Liver (tissue), 9 donors: ENCODE results near the gene ACSF2. TPM values are rescaled to one million over a fixed set of nuclear protein-coding genes. Genes with fewer than 3 reads are reported as not detected.

Experiments
- DNase-seq: peaks from one replicate; pipeline ENCODE4 v3.0.0-alpha.2; 2017; ENCODE audit warnings: low spot score
- H3K27ac ChIP-seq, 2 donors: one replicate each; pipeline ENCODE4 v1.7.0; 2013; ENCODE audit warnings: inconsistent platforms in 2 of 2, low read length in 2 of 2, control low read depth in 1 of 2, low read depth in 1 of 2, mild to moderate bottlenecking in 1 of 2
- H3K27me3 ChIP-seq, 4 donors: one replicate each; pipeline versions ENCODE4 v1.6.1 to v1.7.0; 2013; ENCODE audit warnings: low read length in 3 of 4, inconsistent platforms in 1 of 4, mild to moderate bottlenecking in 1 of 4, moderate library complexity in 1 of 4; ENCODE audit not compliant: control insufficient read depth in 4 of 4, insufficient read depth in 4 of 4
- H3K36me3 ChIP-seq, 4 donors: one replicate each; pipeline versions ENCODE4 v1.6.1 to v1.7.0; 2013; ENCODE audit warnings: low read length in 3 of 4, mild to moderate bottlenecking in 3 of 4, low read depth in 1 of 4, moderate library complexity in 1 of 4; ENCODE audit not compliant: control insufficient read depth in 4 of 4, insufficient read depth in 3 of 4
- H3K4me1 ChIP-seq, 4 donors: one replicate each; pipeline versions ENCODE4 v1.6.1 to v1.7.0; 2013; ENCODE audit warnings: low read length in 3 of 4, mild to moderate bottlenecking in 3 of 4, moderate library complexity in 1 of 4; ENCODE audit not compliant: control insufficient read depth in 4 of 4, insufficient read depth in 4 of 4
- H3K4me3 ChIP-seq, 3 donors: one replicate each; pipeline versions ENCODE4 v1.6.1 to v1.7.0; 2013; ENCODE audit warnings: low read length in 3 of 3, control low read depth in 1 of 3, low read depth in 1 of 3, mild to moderate bottlenecking in 1 of 3
- H3K9ac ChIP-seq, 2 donors: one replicate each; pipeline ENCODE4 v1.7.0; 2013; ENCODE audit warnings: low read length in 2 of 2, mild to moderate bottlenecking in 2 of 2, moderate library complexity in 2 of 2, control low read depth in 1 of 2, low read depth in 1 of 2
- H3K9me3 ChIP-seq, 4 donors: one replicate each; pipeline versions ENCODE4 v1.6.1 to v1.7.0; 2013; ENCODE audit warnings: low read length in 3 of 4; ENCODE audit not compliant: control insufficient read depth in 4 of 4
- EGR1 ChIP-seq, 2 donors: IDR thresholded peaks; 2 replicates each; pipeline ENCODE4 v1.6.1; 2016 to 2018; ENCODE audit warnings: antibody characterized with exemption in 2 of 2, low read depth in 2 of 2
- FOXA2 ChIP-seq: IDR thresholded peaks from 2 replicates; pipeline ENCODE4 v1.6.1; 2016; ENCODE audit warnings: antibody characterized with exemption
- GABPA ChIP-seq, 2 donors: IDR thresholded peaks in 1 of 2; conservative IDR thresholded peaks in 1 of 2; 2 replicates each; pipeline ENCODE4 v1.6.1; 2016; ENCODE audit warnings: antibody characterized with exemption in 2 of 2, mild to moderate bottlenecking in 1 of 2, moderate library complexity in 1 of 2
- HNF4G ChIP-seq: IDR thresholded peaks from 2 replicates; pipeline ENCODE4 v1.6.1; 2016; ENCODE audit warnings: antibody characterized with exemption
- JUND ChIP-seq, 2 donors: IDR thresholded peaks; 2 replicates each; pipeline ENCODE4 v1.6.1; 2016; ENCODE audit warnings: antibody characterized with exemption in 2 of 2
- NR2F2 ChIP-seq: IDR thresholded peaks from 2 replicates; pipeline ENCODE4 v1.6.1; 2016; ENCODE audit warnings: antibody characterized with exemption
- RAD21 ChIP-seq, 2 donors: IDR thresholded peaks; 2 replicates each; pipeline ENCODE4 v1.6.1; 2016; ENCODE audit warnings: antibody characterized with exemption in 2 of 2, mild to moderate bottlenecking in 2 of 2
- RXRA ChIP-seq, 2 donors: IDR thresholded peaks; 2 replicates each; pipeline ENCODE4 v1.6.1; 2017 to 2018; ENCODE audit warnings: antibody characterized with exemption in 2 of 2, mild to moderate bottlenecking in 1 of 2
- SP1 ChIP-seq: IDR thresholded peaks from 2 replicates; pipeline ENCODE4 v1.6.1; 2018; ENCODE audit warnings: antibody characterized with exemption, mild to moderate bottlenecking
- TAF1 ChIP-seq: conservative IDR thresholded peaks from 2 replicates; pipeline ENCODE4 v1.6.1; 2016; ENCODE audit warnings: antibody characterized with exemption, mild to moderate bottlenecking
- YY1 ChIP-seq: IDR thresholded peaks from 2 replicates; pipeline ENCODE4 v1.6.1; 2016; ENCODE audit warnings: antibody characterized with exemption, mild to moderate bottlenecking
- WGBS: extraction: QIAGEN DNeasy Blood & Tissue Kit; methylation state at CpG from one replicate; pipeline ENCODE4 v1.1.7; 2013; 5-methylcytosine and 5-hydroxymethylcytosine counted together
- polyA plus RNA-seq, 2 donors: library from polyadenylated mRNA; stranded (reverse) in 1 of 2; unstranded in 1 of 2; fragments of 200-250 nt in 1 of 2; fragments of >200 nt in 1 of 2; fragmentation: Nextera tagmentation in 1 of 2; extraction: Ambion mirVana in 1 of 2; gene quantifications; one replicate each; pipeline versions ENCODE4 v1.2.1 to v1.2.3, GENCODE V29; 2013 to 2015
- total RNA-seq, 2 donors: library from RNA; depleted of rRNA; stranded (reverse); fragments of >200 nt; gene quantifications; one replicate each; pipeline ENCODE4 v1.2.3, GENCODE V29; 2014
- TF ChIP-seq, protein P1 (sequence below): IDR thresholded peaks from 2 replicates; pipeline ENCODE4 v1.6.1; 2016; ENCODE audit warnings: antibody characterized with exemption
- TF ChIP-seq, protein P2 (sequence below): IDR thresholded peaks from 2 replicates; pipeline ENCODE4 v1.6.1; 2016; ENCODE audit warnings: antibody characterized with exemption
- TF ChIP-seq, protein P3 (sequence below): IDR thresholded peaks from 2 replicates; pipeline ENCODE4 v1.6.1; 2016; ENCODE audit warnings: antibody characterized with exemption
- TF ChIP-seq, protein P4 (sequence below): fragments of 150-350 bp; IDR thresholded peaks from 2 replicates; pipeline ENCODE4 v1.5.1; 2017; ENCODE audit warnings: improper control_type of control experiment, low read depth, low read length; ENCODE audit not compliant: missing input control
- donor health status: healthy.
- donor health status: healthy.
- donor health status: healthy.
- donor health status: healthy.
- donor health status: healthy.

The ACSF2 gene
- total and polyA plus RNA-seq, 4 donors: 18.9 to 34.3 (median 21.1) TPM

DNA sequence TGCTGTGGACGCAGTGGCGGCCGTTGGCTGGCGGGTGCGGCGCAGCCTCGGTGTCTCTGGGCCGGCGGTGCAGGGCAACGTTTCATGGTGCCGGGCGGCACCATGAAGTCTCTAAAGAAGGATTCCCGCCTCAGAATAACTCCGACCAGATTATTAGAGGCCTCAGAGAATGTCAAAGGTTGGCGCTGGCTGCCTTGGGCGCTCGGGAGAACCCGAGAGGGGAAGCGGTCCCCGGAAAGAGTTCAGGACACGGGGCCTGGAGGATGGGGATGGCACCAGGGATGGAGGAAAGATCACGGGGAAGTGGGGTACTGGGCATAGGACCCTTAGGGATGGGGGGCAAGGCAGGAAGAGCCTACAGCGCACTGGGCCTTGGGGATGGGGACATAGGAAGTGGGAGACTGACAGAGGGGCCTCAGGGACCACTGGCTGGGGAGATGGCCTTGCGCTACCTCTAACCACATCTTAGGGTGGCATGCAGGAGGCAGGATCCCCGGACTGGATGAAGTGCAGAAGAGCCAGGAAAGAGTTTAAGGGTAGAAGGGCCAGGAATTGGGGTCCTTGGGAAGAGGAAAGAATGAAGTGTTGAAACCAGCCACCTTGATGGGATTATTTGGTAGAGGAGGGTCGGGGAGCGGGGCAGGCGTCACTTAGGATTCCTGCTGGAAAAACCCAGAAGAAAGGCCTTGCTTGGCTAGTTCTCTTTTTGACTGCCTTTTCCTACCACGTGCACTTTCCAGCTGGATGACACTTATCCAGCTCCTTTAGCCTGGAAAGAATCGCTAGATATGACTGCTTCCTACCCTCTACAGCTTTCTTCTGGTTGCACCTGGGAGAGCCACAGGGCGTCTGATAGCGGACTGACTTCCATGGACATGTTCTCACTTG, 82.8 kb downstream of the ACSF2 start:
- Histone ChIP-seq H3K4me1 (peaks cover 0 to 8% (median 0%) of the 10 kb centered on the region in 4 donors), H3K36me3 (no peaks in the 10 kb centered on the region), H3K9ac (peak overlapping the region; percentile 2 to 6), H3K27me3 (no peaks in the 10 kb centered on the region), H3K9me3 (no peaks in the 10 kb centered on the region), H3K4me3 (peak overlapping the region; percentile 12 to 58 (median 56)), H3K27ac (peak overlapping the region; percentile 18 to 41)
- DNase-seq: no peak
- no peak for TF ChIP-seq YY1
- TF ChIP-seq GABPA (IDR thresholded peaks at IDR 0.05 in 1 of 2, conservative IDR thresholded peaks at IDR 0.05 in 1 of 2): no peak
- TF ChIP-seq JUND (IDR thresholded peaks at IDR 0.05): no peak
- no peak for TF ChIP-seq HNF4G
- TF ChIP-seq, protein P1, sequence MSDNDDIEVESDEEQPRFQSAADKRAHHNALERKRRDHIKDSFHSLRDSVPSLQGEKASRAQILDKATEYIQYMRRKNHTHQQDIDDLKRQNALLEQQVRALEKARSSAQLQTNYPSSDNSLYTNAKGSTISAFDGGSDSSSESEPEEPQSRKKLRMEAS: no peak
- TF ChIP-seq, protein P2, sequence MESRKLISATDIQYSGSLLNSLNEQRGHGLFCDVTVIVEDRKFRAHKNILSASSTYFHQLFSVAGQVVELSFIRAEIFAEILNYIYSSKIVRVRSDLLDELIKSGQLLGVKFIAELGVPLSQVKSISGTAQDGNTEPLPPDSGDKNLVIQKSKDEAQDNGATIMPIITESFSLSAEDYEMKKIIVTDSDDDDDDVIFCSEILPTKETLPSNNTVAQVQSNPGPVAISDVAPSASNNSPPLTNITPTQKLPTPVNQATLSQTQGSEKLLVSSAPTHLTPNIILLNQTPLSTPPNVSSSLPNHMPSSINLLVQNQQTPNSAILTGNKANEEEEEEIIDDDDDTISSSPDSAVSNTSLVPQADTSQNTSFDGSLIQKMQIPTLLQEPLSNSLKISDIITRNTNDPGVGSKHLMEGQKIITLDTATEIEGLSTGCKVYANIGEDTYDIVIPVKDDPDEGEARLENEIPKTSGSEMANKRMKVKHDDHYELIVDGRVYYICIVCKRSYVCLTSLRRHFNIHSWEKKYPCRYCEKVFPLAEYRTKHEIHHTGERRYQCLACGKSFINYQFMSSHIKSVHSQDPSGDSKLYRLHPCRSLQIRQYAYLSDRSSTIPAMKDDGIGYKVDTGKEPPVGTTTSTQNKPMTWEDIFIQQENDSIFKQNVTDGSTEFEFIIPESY: no peak
- no peak for TF ChIP-seq SP1
- TF ChIP-seq, protein P3, sequence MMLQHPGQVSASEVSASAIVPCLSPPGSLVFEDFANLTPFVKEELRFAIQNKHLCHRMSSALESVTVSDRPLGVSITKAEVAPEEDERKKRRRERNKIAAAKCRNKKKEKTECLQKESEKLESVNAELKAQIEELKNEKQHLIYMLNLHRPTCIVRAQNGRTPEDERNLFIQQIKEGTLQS: no peak
- TF ChIP-seq, protein P4, sequence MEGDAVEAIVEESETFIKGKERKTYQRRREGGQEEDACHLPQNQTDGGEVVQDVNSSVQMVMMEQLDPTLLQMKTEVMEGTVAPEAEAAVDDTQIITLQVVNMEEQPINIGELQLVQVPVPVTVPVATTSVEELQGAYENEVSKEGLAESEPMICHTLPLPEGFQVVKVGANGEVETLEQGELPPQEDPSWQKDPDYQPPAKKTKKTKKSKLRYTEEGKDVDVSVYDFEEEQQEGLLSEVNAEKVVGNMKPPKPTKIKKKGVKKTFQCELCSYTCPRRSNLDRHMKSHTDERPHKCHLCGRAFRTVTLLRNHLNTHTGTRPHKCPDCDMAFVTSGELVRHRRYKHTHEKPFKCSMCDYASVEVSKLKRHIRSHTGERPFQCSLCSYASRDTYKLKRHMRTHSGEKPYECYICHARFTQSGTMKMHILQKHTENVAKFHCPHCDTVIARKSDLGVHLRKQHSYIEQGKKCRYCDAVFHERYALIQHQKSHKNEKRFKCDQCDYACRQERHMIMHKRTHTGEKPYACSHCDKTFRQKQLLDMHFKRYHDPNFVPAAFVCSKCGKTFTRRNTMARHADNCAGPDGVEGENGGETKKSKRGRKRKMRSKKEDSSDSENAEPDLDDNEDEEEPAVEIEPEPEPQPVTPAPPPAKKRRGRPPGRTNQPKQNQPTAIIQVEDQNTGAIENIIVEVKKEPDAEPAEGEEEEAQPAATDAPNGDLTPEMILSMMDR: no peak
- no peak for TF ChIP-seq NR2F2
- no peak for TF ChIP-seq RAD21 (IDR thresholded peaks at IDR 0.05)
- no peak for TF ChIP-seq RXRA (IDR thresholded peaks at IDR 0.05)
- 43% methylated on average over 32 of the region's 32 CpGs for WGBS

DNA sequence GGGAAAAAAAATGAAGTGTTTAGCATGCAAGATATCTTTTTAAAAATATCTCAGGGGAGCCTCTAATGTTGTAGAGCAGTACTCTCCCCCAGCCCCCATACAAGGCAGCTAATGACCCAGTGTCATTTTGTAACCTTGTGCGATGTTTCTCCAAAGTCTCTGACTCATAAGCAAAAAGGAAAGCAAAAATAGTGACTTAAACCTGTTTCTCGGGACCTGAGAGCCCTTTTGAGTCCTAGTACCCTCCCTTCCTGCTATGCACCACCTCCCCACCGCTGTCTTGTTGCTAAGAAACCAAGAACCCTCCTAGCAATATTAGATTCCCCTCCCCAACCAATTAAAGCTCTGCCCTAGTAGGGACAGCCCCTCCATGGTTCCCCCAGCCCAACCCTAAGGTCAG, 85.0 kb downstream of the ACSF2 start:
- TF ChIP-seq TAF1: no peak
- no peak for TF ChIP-seq HNF4G
- TF ChIP-seq RAD21 (IDR thresholded peaks at IDR 0.05): no peak
- TF ChIP-seq JUND (IDR thresholded peaks at IDR 0.05): no peak
- TF ChIP-seq, protein P3: no peak
- TF ChIP-seq, protein P2: no peak
- TF ChIP-seq, protein P4: no peak
- no peak for TF ChIP-seq YY1
- TF ChIP-seq FOXA2: no peak
- no peak for TF ChIP-seq EGR1 (IDR thresholded peaks at IDR 0.05; ENCODE audit: low read depth in 2 of 2)
- TF ChIP-seq, protein P1: no peak
- TF ChIP-seq SP1: no peak
- Histone ChIP-seq H3K9me3 (no peaks in the 10 kb centered on the region), H3K27ac (no peak overlapping the region), H3K27me3 (no peaks in the 10 kb centered on the region), H3K4me3 (no peak overlapping the region), H3K36me3 (no peaks in the 10 kb centered on the region), H3K9ac (no peak overlapping the region), H3K4me1 (peaks cover 2 to 22% (median 14%) of the 10 kb centered on the region in 4 donors)
- WGBS: 81% methylated on average over 3 of the region's 3 CpGs
- DNase-seq: no peak
